ENCODE data around the gene PATE1.

PATE1 gene

GRCh38 chr11:125790825-125791224, 44.7 kb downstream of the PATE1 start:
- DNase-seq (ENCODE audit: low read depth in 2 of 2): no peak

DNA sequence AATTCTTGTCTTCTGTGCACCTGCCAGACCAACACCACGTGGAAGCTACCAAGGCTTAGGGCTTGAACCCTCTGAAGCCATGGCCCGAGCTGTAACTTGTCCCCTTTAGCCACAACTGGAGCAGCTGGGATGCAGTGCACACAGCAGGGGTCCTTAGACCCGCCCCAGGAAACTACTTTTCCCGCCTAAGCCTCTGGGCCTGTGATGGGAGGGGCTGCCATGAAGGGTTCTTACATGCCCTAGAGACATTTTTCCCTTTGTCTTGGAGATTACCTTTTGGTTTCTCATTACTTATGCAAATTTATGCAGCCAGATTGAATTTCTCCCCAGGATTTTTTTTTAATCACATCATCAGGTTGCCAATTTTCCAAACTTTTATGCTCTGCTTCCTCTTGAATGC, 51.6 kb downstream of the PATE1 start:
- no peak for DNase-seq (ENCODE audit: low read depth in 2 of 2)
